IPS-NIHi7 (cell line): ENCODE results near the gene ITIH3.
A peak's percentile ranks its signal among the peaks of the same experiment; 100 is the strongest.

Source experiments
- DNase-seq: peaks from one replicate; pipeline ENCODE4 v3.0.0; 2012; ENCODE audit warnings: mixed read lengths; ENCODE audit errors: extremely low spot score

ITIH3 gene

GRCh38 chr3:52779837-52780585 lies 14.6 kb upstream of the ITIH3 start:
- DNase-seq: no peak

- no peak for DNase-seq
These were observed 12.9 kb upstream of the ITIH3 start for GRCh38 chr3:52781741-52782140.

DNA sequence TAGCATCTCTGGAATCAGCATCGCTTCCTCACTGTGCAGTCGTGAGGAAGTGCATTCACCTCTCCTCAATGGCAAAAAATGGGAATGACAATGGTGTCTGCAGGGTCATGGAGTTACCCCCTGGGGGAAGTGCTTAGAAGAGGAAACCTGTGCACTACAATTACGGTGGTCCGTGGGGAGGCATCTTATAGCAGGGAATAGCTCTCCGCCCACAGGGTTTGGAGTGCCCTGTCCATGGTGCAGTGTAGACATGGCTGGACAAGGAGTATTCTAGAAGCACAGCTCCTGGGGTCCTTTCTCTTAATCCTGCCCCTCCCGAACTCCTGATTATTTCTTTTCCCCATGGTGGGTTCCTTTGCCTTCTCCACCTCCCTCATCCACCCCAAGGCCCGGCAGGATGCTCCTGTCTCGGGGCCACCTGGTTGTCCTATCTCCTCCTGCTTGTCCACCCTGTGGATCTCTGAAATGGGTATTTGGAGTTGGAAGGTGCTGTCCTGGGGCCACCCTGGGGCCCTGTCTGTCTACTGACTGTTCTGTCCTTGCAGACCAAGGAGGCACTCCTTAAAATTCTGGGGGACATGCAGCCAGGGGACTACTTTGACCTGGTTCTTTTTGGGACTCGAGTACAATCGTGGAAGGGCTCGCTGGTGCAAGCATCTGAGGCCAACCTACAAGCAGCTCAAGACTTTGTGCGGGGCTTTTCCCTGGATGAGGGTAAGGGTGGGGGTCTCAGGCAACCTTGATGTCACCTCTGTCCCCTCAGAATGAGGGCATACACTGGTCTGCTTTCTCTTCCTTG lies 12.0 kb upstream of the ITIH3 start:
- DNase-seq: no peak

- no peak for DNase-seq
These were observed 11.4 kb upstream of the ITIH3 start for GRCh38 chr3:52783211-52783555.

- no peak for DNase-seq
These were observed 10.5 kb upstream of the ITIH3 start for GRCh38 chr3:52784021-52784621.

- DNase-seq: no peak
These were observed 9.5 kb upstream of the ITIH3 start for GRCh38 chr3:52784931-52785590.

DNA sequence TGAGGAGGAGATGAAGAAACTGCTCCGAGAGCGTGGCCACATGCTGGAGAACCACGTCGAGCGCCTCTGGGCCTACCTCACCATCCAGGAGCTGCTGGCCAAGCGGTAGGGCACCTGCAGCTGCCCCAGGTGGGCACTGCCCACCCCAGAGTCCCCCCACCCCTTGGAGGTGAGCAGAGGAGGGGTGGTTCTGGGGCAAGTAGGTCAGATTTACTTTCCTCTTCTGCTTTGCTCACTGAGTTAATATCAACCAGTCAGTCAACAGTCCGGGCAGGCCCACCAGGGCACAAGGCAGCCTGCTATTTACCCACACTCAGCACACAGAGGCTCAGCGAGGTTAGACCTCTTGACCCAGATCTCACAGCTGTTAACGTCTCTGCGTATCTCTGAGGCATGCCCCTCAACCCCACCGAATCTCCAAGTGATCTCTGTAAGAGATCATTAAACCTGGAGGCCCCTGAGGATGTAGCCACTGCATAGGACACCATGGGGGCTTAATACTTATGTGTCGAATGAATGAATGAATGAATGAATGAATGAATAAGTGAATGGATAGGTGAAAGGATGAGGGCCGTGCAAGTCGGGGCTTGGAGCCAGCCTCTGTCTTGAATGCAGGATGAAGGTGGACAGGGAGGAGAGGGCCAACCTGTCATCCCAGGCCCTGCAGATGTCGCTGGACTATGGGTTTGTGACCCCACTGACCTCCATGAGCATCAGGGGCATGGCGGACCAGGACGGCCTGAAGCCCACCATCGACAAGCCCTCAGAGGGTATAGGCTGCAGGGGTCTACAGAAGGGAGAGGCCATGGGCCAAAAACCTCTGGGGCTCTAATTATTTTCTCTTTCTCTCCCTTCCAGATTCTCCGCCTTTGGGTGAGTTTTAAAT lies 8.0 kb upstream of the ITIH3 start:
- no peak for DNase-seq

- no peak for DNase-seq
These were observed 7.3 kb upstream of the ITIH3 start for GRCh38 chr3:52787246-52787645.

DNA sequence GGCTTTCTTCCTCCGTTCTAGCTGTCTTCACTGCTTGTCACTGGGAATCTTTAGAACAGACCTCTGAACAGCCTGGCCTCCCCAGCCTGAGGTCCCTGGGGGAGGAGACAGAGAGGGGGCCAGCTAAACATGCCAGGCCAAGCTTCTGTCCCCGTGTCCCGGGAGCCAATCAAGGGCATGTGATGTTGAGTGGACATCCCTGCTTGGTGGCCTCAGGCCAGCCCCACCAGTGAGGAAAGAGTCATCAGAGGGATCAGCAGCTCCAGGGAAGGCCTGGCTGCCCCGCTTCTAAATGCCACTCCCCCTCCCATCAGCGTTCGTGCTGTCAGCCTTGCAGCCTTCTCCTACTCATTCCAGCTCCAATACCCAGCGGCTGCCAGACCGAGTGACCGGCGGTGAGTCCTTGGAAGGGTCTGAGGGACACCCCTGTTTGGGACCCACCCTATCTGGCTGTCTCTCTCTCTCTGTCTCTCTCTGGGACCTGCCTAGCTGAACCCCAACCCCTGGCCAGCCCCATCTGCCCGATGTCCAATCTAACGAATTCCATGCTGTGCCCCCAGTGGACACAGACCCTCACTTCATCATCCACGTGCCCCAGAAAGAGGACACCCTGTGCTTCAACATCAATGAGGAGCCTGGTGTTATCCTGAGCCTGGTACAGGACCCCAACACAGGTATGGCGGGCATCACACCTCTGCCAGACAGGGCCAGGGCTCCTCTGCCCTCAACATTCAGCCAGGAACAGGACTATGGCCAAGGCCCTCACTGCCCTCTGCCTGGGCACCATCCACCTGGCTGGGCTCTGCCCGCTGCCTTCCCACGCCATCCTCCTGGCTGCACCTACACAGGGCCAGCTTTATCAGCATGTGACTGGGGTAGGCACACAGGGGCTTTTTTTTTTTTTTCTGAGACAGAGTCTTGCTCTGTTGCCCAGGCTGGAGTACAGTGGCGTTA lies 6.6 kb upstream of the ITIH3 start:
- no peak for DNase-seq

DNA sequence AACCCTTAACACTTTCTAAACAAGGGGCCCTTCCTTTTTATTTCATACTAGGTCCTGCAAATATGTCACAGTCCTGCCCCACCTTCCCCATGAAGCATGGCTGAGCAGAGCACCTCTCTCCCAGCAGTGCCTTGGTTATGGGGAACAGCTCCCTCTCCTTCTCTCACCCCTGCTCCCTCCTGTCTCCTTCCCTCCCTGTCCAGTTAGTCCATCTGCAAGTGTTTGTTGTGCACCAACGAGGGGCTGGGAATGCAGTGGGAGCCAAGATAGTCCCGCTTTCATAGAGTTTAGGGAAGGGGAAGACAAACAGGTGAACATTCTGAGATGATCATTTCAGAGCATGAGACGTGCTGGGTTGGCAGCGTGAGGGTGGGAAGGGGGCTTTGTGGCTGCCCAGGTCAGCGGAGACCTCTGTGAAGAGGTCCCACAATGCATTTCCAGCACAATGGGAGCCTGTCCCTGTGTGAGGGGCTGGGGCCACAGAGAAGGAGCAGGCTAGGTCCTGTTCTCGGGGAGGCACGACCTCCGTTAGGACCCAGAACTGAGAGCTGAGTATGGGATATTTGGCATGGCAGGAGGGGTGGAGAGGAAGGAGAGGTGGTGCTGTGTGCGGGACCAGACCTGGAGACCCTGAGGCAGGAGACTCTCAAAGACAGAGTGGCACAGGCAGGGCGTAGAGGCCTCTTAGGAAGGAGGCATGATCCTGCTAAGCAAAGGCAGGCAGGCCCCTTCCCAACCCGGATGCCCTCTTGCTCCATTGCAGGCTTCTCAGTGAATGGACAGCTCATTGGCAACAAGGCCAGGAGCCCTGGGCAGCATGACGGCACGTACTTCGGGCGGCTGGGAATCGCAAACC lies 5.5 kb upstream of the ITIH3 start:
- DNase-seq: no peak

- no peak for DNase-seq
These were observed 4.9 kb upstream of the ITIH3 start for GRCh38 chr3:52789746-52790040.

DNA sequence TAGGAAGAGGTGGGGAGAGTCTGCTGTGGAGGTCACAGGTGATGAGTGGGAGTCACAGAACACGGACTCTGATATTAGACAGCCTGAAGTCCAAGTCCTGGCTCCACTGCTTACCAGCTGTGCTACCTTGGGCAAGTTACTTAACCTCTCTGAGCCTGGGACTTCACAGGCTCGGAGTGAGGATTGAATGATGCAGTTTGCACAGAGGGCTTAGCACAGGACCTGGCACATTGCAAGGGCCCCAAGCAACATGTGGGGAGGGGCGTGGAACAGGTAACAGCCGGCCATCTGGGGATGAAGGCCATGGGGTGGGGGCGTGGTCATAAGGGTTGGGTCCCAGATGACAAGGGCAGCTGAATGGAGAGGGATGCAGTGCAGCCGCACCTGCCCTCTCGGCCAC lies 4.3 kb upstream of the ITIH3 start:
- no peak for DNase-seq

GRCh38 chr3:52790741-52791140 lies 3.9 kb upstream of the ITIH3 start:
- no peak for DNase-seq

DNA sequence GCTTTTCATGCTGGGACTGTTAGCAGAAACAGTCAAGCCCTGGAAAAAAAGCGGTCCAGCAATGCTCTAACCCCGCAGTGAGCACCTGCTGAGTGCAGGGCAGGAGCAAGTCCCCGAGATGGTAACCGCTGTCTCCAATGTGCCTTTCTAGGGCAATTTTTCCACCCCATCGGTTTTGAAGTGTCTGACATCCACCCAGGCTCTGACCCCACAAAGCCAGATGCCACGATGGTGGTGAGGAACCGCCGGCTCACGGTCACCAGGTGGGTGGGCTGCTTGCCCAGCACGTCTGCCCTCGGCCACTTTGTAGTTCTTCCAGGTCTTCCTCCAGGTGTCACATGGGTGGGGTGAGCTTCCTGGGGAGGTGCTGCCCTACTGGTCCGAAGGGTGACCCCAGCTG lies 3.2 kb upstream of the ITIH3 start:
- no peak for DNase-seq

DNA sequence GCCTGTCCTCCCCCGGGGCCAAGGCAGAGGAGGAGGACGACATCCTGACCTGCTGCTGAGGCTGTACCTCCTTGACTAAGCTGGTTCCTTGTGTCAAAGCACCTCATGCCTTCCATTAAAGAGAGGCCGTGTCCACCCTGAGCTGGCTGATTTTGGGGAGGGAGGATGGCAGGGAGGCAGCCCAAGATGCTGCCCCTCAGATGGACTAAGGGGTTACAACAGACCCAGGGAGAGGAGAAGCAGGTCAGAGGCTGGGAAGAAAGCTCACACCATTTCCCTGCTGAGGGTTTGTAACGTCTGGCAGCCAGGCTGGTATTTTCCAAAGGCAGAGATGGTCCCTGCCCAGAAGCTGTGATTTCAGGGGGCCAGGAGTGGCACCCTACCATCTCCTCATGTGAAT lies 2.7 kb upstream of the ITIH3 start:
- DNase-seq: no peak

DNA sequence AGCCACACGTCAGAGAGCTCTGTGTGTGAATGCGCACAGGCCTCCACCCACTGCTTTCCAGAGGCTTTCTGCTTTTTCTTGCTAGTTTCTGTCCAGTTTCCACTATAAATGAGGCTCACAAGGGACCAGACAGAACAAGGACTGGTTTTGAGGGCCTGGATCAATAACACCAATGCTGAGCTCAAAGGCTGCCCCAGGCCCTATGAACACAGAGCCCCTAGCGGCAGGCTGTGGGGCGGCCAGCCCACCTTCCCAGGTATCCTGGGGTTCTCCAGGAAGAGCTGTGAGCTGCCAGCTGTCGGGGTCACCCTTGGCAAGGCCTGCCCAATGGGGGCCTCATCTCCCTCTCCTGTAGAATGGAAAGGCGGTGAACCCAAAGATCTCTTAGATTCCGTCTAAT lies 2.2 kb upstream of the ITIH3 start:
- peak; percentile 75 for DNase-seq

GRCh38 chr3:52792961-52793695 lies 1.5 kb upstream of the ITIH3 start:
- DNase-seq: no peak

- no peak for DNase-seq
These were observed 639 bp upstream of the ITIH3 start for GRCh38 chr3:52793702-52794611.
